Astrocyte of the spinal cord (primary cell): ENCODE measurements around the gene AP3S2.

Experiments used
- DNase-seq: peaks from one replicate; pipeline ENCODE4 v3.0.0; 2011; ENCODE audit warnings: low read depth, low spot score
- H3K4me3 ChIP-seq: 2 replicates; pipeline ENCODE4 v1.5.1; 2011; ENCODE audit warnings: low read depth, mild to moderate bottlenecking, low read length, moderate library complexity
- CTCF ChIP-seq: IDR thresholded peaks from 2 replicates; pipeline ENCODE4 v1.5.1; 2012; ENCODE audit warnings: low read depth, mild to moderate bottlenecking, low read length, inconsistent platforms
- in situ Hi-C: cut with HindIII; loops from 2 replicates; pipeline ENCODE4 v1.10.0; 2017; ENCODE audit warnings: low sequenced_read_pairs

The AP3S2 gene

DNA sequence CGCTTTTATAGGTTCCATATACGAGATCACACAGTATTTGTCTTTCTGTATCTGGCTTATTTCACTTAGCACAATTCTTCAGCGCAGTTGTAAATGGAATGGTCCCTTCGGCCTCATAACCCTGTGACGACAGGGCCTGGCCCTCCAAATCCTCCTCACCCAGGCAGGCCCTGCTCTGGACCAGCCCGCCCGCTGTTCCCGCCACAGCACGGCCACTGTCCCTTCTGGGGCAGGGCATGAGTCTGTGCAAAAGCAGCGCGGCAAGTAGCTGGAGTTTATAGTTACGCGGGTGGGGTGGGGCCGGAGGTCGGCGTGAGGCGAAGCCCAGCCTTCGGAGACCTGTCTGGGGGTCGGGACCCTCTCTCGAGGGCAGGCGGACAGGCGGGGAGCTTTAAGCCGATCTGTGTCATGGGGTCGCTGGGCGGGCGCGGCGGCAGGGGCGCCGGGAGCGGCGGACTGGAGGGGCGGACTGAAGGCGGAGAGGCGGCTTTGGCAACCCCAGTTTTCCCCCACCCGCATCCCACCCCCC is 18.4 kb upstream of the AP3S2 start:
- in situ Hi-C loops, result no loop called here
- H3K4me3 ChIP-seq, result peak overlapping the region; percentile 63
- DNase-seq, result peak; percentile 8
- no peak for TF ChIP-seq CTCF

GRCh38 chr15:89910891-89911626 is 17.3 kb upstream of the AP3S2 start:
- no peak for DNase-seq
- no peak for TF ChIP-seq CTCF

DNA sequence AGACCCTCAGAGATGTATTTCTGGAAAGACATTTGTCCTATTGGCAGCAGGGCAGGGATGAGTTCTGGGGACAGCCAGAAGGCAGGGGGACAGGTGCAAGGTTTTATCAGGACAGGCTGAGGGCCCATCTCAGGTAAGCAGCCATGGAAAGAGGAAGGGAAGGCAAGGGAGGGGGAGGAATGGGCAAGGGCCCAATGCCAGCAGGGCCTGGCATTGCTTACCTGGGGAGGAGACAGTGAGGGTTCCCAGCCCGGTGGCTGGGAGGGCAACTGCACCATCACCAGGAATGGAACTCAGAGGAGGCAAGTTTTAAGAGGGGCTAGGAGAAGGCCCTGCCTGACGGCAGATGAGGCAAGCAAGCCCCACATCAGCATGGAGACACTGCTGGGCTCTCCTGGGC is 15.8 kb upstream of the AP3S2 start:
- DNase-seq, result no peak
- in situ Hi-C loops, result no loop called here
- H3K4me3 ChIP-seq, result no peak overlapping the region
- TF ChIP-seq CTCF, result no peak

More at GRCh38 chr15:89910891-89911626, 17.3 kb upstream of the AP3S2 start:
- no peak overlapping the region for H3K4me3 ChIP-seq
- in situ Hi-C loops, result no loop called here

GRCh38 chr15:89908226-89908625 is 14.4 kb upstream of the AP3S2 start:
- no peak for DNase-seq

GRCh38 chr15:89907289-89907688 is 13.5 kb upstream of the AP3S2 start:
- no peak for DNase-seq
- in situ Hi-C loops, result no loop called here
- TF ChIP-seq CTCF, result no peak
- H3K4me3 ChIP-seq, result no peak overlapping the region

More at GRCh38 chr15:89908226-89908625, 14.4 kb upstream of the AP3S2 start:
- no peak for TF ChIP-seq CTCF
- in situ Hi-C loops, result no loop called here
- H3K4me3 ChIP-seq, result no peak overlapping the region

DNA sequence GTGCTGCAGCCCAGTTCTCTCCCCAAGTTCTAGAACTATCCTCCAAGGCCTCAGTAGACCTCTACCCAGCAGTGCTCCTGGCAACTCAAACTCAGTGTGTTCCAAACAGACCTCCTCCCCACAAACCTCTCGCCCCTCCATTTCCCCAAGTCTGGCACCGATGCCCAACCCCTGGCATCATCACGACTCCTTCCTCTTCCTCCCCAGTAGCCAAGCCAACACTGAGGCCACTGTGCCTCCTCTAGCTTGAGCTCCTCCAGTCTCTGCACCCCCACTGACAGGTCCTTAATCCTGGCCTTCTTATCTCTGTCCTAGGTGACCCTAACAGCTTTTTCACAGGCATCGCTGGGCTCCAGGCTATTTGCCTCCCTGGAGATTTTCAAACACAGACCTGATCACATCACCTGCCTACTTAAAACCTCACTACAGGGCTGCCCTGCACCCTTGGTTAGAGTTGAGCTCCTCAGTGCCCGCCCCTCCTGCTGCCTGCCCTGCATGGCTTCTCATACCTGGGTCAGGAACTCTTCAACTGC is 12.1 kb upstream of the AP3S2 start:
- no peak for DNase-seq
- no peak for TF ChIP-seq CTCF
- in situ Hi-C loops, result no loop called here
- H3K4me3 ChIP-seq, result no peak overlapping the region
